ENCODE results near the gene MED8. TPM values are rescaled to one million over a fixed set of nuclear protein-coding genes. Genes with fewer than 3 reads are reported as not detected.

The MED8 gene
- total and polyA plus RNA-seq, 2 experiments from 2014 or later: 16.6 to 25.7 TPM

DNA sequence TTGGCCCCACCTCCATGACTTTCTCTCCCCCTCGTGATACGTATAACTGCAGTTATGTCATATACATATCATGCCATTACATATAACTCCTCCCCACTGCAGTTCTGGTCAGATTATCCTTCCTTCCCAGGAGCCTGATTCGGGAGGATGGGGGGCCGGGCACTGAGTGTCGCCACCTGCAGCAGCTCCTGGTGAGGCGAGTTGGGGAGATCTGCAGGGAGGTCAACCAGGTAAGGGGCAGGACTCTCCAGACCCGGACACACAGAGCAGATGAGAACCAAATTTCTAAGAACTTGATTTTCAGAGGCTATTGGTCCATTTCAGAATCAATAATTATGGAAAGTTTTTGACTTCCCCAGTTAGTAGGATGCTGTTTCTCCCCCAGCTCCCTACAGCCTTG is 44.7 kb upstream of the MED8 start:
- Histone ChIP-seq H3F3A (replicated peaks; ENCODE audit: low read depth) (no peaks in the 10 kb centered on the region), H3K36me3 (ENCODE audit: insufficient read depth) (no peaks in the 10 kb centered on the region), H3K4me2 (no peak overlapping the region), H3K79me2 (replicated peaks; ENCODE audit: insufficient read depth) (no peaks in the 10 kb centered on the region), H3K27ac (ENCODE audit: low read depth) (no peak overlapping the region), H3K4me1 (ENCODE audit: insufficient read depth) (no peaks in the 10 kb centered on the region), H3K27me3 (ENCODE audit: insufficient read depth) (no peaks in the 10 kb centered on the region), H3K9me2 (ENCODE audit: insufficient read depth) (no peaks in the 10 kb centered on the region), H4K20me1 (replicated peaks; ENCODE audit: insufficient read depth) (no peaks in the 10 kb centered on the region), H3K4me3 (no peak overlapping the region), H2AFZ (no peak overlapping the region)
- ATAC-seq: no peak
- Mint-ChIP-seq H3K9me3 (no peaks in the 10 kb centered on the region), H3K4me3 (no peak overlapping the region), H3K4me1 (peaks cover 7% of the 10 kb centered on the region), H3K27ac (no peak overlapping the region), H3K36me3 (ENCODE audit: low read depth) (peaks cover 30% of the 10 kb centered on the region), H3K27me3 (ENCODE audit: insufficient read depth, low read depth, poor library complexity) (peaks cover 2% of the 10 kb centered on the region)
- no peak for TF ChIP-seq ETS1 (IDR thresholded peaks at IDR 0.05)
- no peak for TF ChIP-seq CREB1 (CRISPR knock-in tag; IDR thresholded peaks at IDR 0.05; ENCODE audit: low read depth)
- no peak for TF ChIP-seq EZH2 (IDR thresholded peaks at IDR 0.05; ENCODE audit: low read depth, unreplicated experiment)
- TF ChIP-seq JUNB (IDR thresholded peaks at IDR 0.05; ENCODE audit: unreplicated experiment): no peak
- TF ChIP-seq EZH2phosphoT487 (IDR thresholded peaks at IDR 0.05; ENCODE audit: unreplicated experiment): no peak
- no peak for TF ChIP-seq ZNF462 (CRISPR knock-in tag; IDR thresholded peaks at IDR 0.05)
- TF ChIP-seq POLR2AphosphoS5 (IDR thresholded peaks at IDR 0.05; ENCODE audit: low read depth): no peak
- no peak for TF ChIP-seq ZNF114 (CRISPR knock-in tag; IDR thresholded peaks at IDR 0.05)
- TF ChIP-seq CTCF (conservative IDR thresholded peaks at IDR 0.05; ENCODE audit: low read depth in 2 of 2): no peak
- no peak for TF ChIP-seq ZNF331 (CRISPR knock-in tag; IDR thresholded peaks at IDR 0.05; ENCODE audit: low read depth)
- no peak for TF ChIP-seq STAT1 (IDR thresholded peaks at IDR 0.05; ENCODE audit: unreplicated experiment)
- TF ChIP-seq, protein P1, sequence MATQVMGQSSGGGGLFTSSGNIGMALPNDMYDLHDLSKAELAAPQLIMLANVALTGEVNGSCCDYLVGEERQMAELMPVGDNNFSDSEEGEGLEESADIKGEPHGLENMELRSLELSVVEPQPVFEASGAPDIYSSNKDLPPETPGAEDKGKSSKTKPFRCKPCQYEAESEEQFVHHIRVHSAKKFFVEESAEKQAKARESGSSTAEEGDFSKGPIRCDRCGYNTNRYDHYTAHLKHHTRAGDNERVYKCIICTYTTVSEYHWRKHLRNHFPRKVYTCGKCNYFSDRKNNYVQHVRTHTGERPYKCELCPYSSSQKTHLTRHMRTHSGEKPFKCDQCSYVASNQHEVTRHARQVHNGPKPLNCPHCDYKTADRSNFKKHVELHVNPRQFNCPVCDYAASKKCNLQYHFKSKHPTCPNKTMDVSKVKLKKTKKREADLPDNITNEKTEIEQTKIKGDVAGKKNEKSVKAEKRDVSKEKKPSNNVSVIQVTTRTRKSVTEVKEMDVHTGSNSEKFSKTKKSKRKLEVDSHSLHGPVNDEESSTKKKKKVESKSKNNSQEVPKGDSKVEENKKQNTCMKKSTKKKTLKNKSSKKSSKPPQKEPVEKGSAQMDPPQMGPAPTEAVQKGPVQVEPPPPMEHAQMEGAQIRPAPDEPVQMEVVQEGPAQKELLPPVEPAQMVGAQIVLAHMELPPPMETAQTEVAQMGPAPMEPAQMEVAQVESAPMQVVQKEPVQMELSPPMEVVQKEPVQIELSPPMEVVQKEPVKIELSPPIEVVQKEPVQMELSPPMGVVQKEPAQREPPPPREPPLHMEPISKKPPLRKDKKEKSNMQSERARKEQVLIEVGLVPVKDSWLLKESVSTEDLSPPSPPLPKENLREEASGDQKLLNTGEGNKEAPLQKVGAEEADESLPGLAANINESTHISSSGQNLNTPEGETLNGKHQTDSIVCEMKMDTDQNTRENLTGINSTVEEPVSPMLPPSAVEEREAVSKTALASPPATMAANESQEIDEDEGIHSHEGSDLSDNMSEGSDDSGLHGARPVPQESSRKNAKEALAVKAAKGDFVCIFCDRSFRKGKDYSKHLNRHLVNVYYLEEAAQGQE (IDR thresholded peaks at IDR 0.05; ENCODE audit: unreplicated experiment): no peak
- TF ChIP-seq NANOG (IDR thresholded peaks at IDR 0.05; ENCODE audit: borderline replicate concordance): no peak
- no peak for DNase-seq (ENCODE audit: low spot score)

All from GM23338 (cell line).